ENCODE results near the gene MIPOL1. TPM values are rescaled to one million over a fixed set of nuclear protein-coding genes. Genes with fewer than 3 reads are reported as not detected.

Gene MIPOL1
- total RNA-seq, 1 donor: 14.7 TPM

- no peak overlapping the region for H3K4me3 ChIP-seq (ENCODE audit: low read depth, low read length)
- no peak for DNase-seq (ENCODE audit: low read depth)
- TF ChIP-seq CTCF (IDR thresholded peaks at IDR 0.05; ENCODE audit: insufficient read depth, low read depth, low read length): no peak
These were observed 30.3 kb upstream of the MIPOL1 start for GRCh38 chr14:37167151-37168047.

GRCh38 chr14:37168721-37169120 lies 29.0 kb upstream of the MIPOL1 start:
- H3K4me3 ChIP-seq (ENCODE audit: low read depth, low read length): no peak overlapping the region
- no peak for TF ChIP-seq CTCF (IDR thresholded peaks at IDR 0.05; ENCODE audit: insufficient read depth, low read depth, low read length)
- DNase-seq (ENCODE audit: low read depth): no peak

GRCh38 chr14:37170237-37170636 lies 27.5 kb upstream of the MIPOL1 start:
- no peak overlapping the region for H3K4me3 ChIP-seq (ENCODE audit: low read depth, low read length)
- no peak for DNase-seq (ENCODE audit: low read depth)
- no peak for TF ChIP-seq CTCF (IDR thresholded peaks at IDR 0.05; ENCODE audit: insufficient read depth, low read depth, low read length)

- no peak for TF ChIP-seq CTCF (IDR thresholded peaks at IDR 0.05; ENCODE audit: insufficient read depth, low read depth, low read length)
- H3K4me3 ChIP-seq (ENCODE audit: low read depth, low read length): no peak overlapping the region
- DNase-seq (ENCODE audit: low read depth): no peak
These were observed 26.7 kb upstream of the MIPOL1 start for GRCh38 chr14:37170993-37171392.

- TF ChIP-seq CTCF (IDR thresholded peaks at IDR 0.05; ENCODE audit: insufficient read depth, low read depth, low read length): no peak
- DNase-seq (ENCODE audit: low read depth): no peak
- H3K4me3 ChIP-seq (ENCODE audit: low read depth, low read length): peak overlapping the region; percentile 62
These were observed 26.1 kb upstream of the MIPOL1 start for GRCh38 chr14:37171678-37172023.

- no peak for TF ChIP-seq CTCF (IDR thresholded peaks at IDR 0.05; ENCODE audit: insufficient read depth, low read depth, low read length)
- peak within 1 kb of the TSS; percentile 62 for H3K4me3 ChIP-seq (ENCODE audit: low read depth, low read length)
- peak; percentile 68 for DNase-seq (ENCODE audit: low read depth)
These were observed 25.5 kb upstream of the MIPOL1 start, which contains the start of gene SLC25A21 for GRCh38 chr14:37172024-37172869. TSS of gene SLC25A21 (minus strand) at chr14:37172606.

Data from fibroblast of villous mesenchyme (primary cell).